Measurements from ENCODE around the gene C6orf120.

The C6orf120 gene

GRCh38 chr6:169671563-169671962 is 30.4 kb upstream of the C6orf120 start:
- peaks cover 33% of the 10 kb centered on the region for H3K36me3 ChIP-seq
- no peak overlapping the region for H3K4me3 ChIP-seq (ENCODE audit: low read depth, low read length)
- no peaks in the 10 kb centered on the region for H3K27me3 ChIP-seq
- H3K9me3 ChIP-seq, result no peaks in the 10 kb centered on the region
- no peak for DNase-seq
- no peaks in the 10 kb centered on the region; the same call in 1 of the 2 replicates for H3K4me1 ChIP-seq
- TF ChIP-seq, protein P1, sequence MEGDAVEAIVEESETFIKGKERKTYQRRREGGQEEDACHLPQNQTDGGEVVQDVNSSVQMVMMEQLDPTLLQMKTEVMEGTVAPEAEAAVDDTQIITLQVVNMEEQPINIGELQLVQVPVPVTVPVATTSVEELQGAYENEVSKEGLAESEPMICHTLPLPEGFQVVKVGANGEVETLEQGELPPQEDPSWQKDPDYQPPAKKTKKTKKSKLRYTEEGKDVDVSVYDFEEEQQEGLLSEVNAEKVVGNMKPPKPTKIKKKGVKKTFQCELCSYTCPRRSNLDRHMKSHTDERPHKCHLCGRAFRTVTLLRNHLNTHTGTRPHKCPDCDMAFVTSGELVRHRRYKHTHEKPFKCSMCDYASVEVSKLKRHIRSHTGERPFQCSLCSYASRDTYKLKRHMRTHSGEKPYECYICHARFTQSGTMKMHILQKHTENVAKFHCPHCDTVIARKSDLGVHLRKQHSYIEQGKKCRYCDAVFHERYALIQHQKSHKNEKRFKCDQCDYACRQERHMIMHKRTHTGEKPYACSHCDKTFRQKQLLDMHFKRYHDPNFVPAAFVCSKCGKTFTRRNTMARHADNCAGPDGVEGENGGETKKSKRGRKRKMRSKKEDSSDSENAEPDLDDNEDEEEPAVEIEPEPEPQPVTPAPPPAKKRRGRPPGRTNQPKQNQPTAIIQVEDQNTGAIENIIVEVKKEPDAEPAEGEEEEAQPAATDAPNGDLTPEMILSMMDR (IDR thresholded peaks at IDR 0.05; ENCODE audit: low read depth, low read length), result no peak

DNA sequence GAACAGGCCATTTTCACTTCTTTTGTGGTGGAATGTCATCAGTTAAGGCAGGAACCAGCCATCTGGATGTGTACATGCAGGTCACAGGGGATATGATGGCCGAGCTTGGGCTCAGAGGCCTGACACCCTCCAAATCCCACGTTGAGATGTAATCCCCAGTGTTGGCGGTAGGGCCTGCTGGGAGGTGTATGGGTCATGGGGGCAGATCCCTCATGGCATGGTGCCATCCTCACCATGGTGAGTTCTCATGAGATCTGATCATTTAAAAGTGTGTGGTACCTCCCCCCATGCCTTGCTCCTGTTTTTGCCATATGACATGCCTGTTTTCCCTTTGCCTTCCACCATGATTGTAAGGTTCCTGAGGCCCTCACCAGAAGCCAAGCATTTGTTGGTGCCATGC is 26.9 kb upstream of the C6orf120 start:
- H3K9me3 ChIP-seq, result no peaks in the 10 kb centered on the region
- H3K27me3 ChIP-seq, result no peaks in the 10 kb centered on the region
- DNase-seq, result no peak
- no peaks in the 10 kb centered on the region; the same call in 1 of the 2 replicates for H3K4me1 ChIP-seq
- H3K4me3 ChIP-seq (ENCODE audit: low read depth, low read length), result no peak overlapping the region
- peaks cover 21% of the 10 kb centered on the region for H3K36me3 ChIP-seq
- TF ChIP-seq, protein P1 (IDR thresholded peaks at IDR 0.05; ENCODE audit: low read depth, low read length), result no peak

DNA sequence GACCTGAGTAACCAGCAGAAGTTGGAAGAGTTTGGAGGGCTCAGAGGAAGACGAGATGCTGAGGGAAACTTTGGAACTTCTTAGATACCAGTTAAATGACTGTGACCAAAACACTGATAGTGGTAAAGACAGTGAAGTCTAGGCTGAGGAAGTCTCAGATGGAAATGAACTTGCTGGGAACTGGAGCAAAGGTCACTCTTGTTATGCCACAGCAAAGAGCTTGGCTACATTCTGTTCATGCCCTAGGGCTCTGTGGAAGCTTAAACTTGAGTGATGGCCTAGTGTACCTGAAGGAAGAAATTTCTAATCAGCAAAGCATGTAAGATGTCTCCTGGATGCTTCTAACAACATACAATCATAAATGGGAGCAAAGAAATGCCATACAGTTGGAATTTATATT is 24.8 kb upstream of the C6orf120 start:
- H3K4me3 ChIP-seq (ENCODE audit: low read depth, low read length), result no peak overlapping the region
- no peaks in the 10 kb centered on the region; the same call in 1 of the 2 replicates for H3K4me1 ChIP-seq
- no peak for DNase-seq
- TF ChIP-seq, protein P1 (IDR thresholded peaks at IDR 0.05; ENCODE audit: low read depth, low read length), result no peak
- H3K9me3 ChIP-seq, result no peaks in the 10 kb centered on the region
- H3K27me3 ChIP-seq, result no peaks in the 10 kb centered on the region
- peaks cover 16% of the 10 kb centered on the region for H3K36me3 ChIP-seq

- H3K36me3 ChIP-seq, result peaks cover 16% of the 10 kb centered on the region
- H3K9me3 ChIP-seq, result no peaks in the 10 kb centered on the region
- H3K27me3 ChIP-seq, result no peaks in the 10 kb centered on the region
- no peaks in the 10 kb centered on the region; the same call in 1 of the 2 replicates for H3K4me1 ChIP-seq
- no peak for DNase-seq
- H3K4me3 ChIP-seq (ENCODE audit: low read depth, low read length), result no peak overlapping the region
- TF ChIP-seq, protein P1 (IDR thresholded peaks at IDR 0.05; ENCODE audit: low read depth, low read length), result no peak
These were observed 23.6 kb upstream of the C6orf120 start for GRCh38 chr6:169678342-169678741.

DNA sequence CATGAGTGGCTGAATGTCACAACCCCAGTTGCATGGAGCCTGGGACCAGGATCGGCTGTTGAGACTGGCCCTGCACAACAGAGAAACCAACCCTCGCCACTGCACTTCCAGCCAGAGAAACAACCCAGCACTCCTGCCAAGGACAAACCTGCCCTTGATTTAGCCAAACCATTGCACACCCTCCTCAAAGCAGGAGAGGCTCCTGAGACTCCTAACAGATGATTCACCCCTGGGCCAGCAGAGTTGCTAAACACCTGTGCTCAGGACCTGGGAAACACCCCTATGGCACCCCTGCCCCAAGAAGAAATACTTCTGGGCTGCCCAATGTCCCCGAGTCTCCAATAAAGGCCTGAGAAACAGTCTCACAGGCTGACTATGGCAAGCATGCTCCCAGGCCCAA is 17.9 kb upstream of the C6orf120 start:
- H3K27me3 ChIP-seq, result no peaks in the 10 kb centered on the region
- peaks cover 22% of the 10 kb centered on the region for H3K36me3 ChIP-seq
- no peak overlapping the region for H3K4me3 ChIP-seq (ENCODE audit: low read depth, low read length)
- no peak for DNase-seq
- TF ChIP-seq, protein P1 (IDR thresholded peaks at IDR 0.05; ENCODE audit: low read depth, low read length), result no peak
- no peaks in the 10 kb centered on the region for H3K9me3 ChIP-seq
- H3K4me1 ChIP-seq, result no peaks in the 10 kb centered on the region

- Histone ChIP-seq H3K4me3 (ENCODE audit: low read depth, low read length) (no peak overlapping the region), H3K4me1 (no peaks in the 10 kb centered on the region), H3K9me3 (no peaks in the 10 kb centered on the region), H3K27me3 (no peaks in the 10 kb centered on the region), H3K36me3 (peaks cover 19% of the 10 kb centered on the region)
- TF ChIP-seq, protein P1 (IDR thresholded peaks at IDR 0.05; ENCODE audit: low read depth, low read length), result no peak
- DNase-seq, result no peak
These were observed 16.1 kb upstream of the C6orf120 start for GRCh38 chr6:169685860-169686259.
